ENCODE data around the gene RHOBTB3. TPM values are rescaled to one million over a fixed set of nuclear protein-coding genes. Genes with fewer than 3 reads are reported as not detected.

Gene RHOBTB3
- total RNA-seq, 4 donors from 2014 or later, result 70.6 to 126 (median 80.1) TPM

DNA sequence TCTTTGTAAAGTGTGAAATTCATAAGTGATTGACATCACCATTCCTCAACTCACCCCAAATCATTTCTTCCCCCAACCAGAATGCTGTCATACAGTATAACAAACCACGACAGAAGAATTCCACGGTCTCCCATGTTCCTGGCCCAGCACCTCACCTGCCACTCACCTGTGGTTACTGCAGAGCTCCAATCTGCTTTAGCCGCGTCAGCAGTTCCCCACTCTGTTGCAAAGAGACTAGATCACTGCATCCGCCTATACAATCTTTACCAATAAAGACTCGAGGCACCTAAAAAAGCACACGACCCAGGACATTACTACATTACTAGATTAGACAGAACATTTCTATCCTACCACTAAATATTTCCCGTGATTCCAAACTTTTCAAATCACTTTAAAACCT lies 85.2 kb downstream of the RHOBTB3 start:
- Histone ChIP-seq H3K4me3 (no peak overlapping the region), H3K36me3 (no peaks in the 10 kb centered on the region), H3K27me3 (no peaks in the 10 kb centered on the region), H3K4me1 (no peaks in the 10 kb centered on the region), H3K27ac (no peak overlapping the region), H3K9me3 (no peaks in the 10 kb centered on the region)
- intact Hi-C loops (cut with DNase I; ENCODE audit: low total_unique reads), result no loop called here
- TF ChIP-seq, protein P1, sequence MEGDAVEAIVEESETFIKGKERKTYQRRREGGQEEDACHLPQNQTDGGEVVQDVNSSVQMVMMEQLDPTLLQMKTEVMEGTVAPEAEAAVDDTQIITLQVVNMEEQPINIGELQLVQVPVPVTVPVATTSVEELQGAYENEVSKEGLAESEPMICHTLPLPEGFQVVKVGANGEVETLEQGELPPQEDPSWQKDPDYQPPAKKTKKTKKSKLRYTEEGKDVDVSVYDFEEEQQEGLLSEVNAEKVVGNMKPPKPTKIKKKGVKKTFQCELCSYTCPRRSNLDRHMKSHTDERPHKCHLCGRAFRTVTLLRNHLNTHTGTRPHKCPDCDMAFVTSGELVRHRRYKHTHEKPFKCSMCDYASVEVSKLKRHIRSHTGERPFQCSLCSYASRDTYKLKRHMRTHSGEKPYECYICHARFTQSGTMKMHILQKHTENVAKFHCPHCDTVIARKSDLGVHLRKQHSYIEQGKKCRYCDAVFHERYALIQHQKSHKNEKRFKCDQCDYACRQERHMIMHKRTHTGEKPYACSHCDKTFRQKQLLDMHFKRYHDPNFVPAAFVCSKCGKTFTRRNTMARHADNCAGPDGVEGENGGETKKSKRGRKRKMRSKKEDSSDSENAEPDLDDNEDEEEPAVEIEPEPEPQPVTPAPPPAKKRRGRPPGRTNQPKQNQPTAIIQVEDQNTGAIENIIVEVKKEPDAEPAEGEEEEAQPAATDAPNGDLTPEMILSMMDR (IDR thresholded peaks at IDR 0.05), result no peak
- no peak for TF ChIP-seq POLR2A (IDR thresholded peaks at IDR 0.05)
- DNase-seq, result no peak

DNA sequence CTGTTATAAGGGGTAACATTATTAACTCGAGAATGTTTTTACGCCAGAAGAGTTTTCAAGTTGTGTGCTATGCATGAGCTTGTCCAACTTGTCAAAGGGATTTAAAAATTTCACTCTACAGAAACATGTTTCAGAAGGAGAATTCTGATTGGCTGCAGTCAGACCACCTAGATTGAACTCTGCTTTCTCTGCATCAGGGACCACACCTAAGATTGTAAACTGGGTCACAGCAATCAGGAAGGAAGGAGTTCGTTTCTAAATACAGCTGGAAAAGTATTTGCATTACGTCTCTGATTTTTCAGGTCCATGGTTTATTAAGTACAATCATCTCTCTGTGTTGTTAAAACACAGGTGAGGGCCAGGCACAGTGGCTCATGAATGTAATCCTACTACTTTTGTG lies 85.6 kb downstream of the RHOBTB3 start:
- Histone ChIP-seq H3K4me3 (no peak overlapping the region), H3K27ac (no peak overlapping the region), H3K36me3 (no peaks in the 10 kb centered on the region), H3K27me3 (no peaks in the 10 kb centered on the region), H3K4me1 (no peaks in the 10 kb centered on the region), H3K9me3 (no peaks in the 10 kb centered on the region)
- intact Hi-C loops (cut with DNase I; ENCODE audit: low total_unique reads), result no loop called here
- DNase-seq, result no peak
- TF ChIP-seq POLR2A (IDR thresholded peaks at IDR 0.05), result no peak
- TF ChIP-seq, protein P1 (IDR thresholded peaks at IDR 0.05), result no peak

DNA sequence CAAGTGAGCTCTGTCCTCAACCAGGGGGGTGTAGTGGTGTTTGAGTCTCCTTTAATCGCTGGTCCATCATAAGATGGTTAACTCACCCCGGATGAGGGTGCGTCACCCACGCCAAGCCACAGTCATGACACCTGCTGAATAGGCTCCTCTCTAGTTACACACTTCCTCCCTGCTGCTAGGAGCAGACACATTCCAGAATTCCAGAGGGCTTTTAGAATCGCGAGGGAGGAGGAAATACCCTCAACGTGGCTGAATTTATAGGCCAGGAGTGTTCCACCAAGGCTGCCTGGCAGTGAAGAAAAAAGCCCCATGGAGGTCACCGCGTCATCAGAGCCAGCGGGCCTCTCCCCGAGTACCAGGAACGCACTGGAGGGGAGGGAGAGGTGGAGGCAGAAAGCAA lies 86.3 kb downstream of the RHOBTB3 start:
- peak overlapping the region in 1 of 2 donors; percentile 11 for H3K27ac ChIP-seq
- intact Hi-C loops (cut with DNase I; ENCODE audit: low total_unique reads), result no loop called here
- H3K9me3 ChIP-seq, result no peaks in the 10 kb centered on the region
- no peaks in the 10 kb centered on the region for H3K27me3 ChIP-seq
- no peak overlapping the region for H3K4me3 ChIP-seq
- no peaks in the 10 kb centered on the region for H3K36me3 ChIP-seq
- TF ChIP-seq, protein P1 (IDR thresholded peaks at IDR 0.05), result no peak
- TF ChIP-seq POLR2A (IDR thresholded peaks at IDR 0.05), result no peak
- no peak for DNase-seq
- no peaks in the 10 kb centered on the region for H3K4me1 ChIP-seq

DNA sequence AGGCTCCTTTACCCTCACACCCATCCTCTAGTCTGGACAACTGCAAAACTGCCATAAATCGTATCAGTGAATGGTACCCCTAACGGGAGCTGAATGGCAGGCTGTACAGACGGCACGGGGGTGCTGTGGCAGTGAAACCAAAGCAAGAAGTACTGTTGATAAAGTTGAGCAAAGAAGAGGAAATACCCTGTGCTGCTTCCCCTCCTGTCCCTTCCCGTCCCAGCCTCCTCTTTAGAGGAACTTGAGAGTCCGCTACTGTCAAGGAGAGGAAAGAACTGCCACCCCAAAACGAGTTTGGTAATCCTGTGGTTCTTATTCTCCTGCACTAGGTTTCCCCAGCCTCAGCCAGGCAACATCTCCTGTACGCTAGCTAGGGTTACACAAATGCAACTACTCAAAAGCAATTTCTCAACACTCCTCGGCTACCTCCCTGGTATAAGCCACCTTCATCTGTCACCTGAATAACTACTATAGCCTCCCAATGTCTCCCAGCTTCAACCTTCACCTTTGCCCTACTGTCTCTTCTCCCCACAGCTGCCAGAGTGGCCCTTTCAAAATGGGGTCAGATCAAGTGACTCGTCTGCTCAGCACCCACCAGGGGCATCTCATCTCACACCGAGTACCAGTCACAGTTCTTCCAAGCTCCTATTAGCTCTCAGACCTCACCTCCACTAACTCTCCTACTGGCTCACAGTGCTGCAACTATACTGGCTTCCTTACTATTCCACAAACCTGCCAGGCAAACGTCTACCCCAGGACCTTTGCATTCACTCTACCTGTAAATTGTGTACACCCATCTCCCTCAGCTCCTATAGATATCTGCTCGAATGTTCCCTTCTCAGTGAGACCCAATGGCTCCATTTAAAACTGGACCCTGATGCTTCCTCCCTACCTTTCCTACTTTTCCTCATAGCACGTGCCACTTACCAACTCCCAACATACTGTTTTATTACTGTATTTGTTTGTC lies 87.3 kb downstream of the RHOBTB3 start:
- H3K27me3 ChIP-seq, result no peaks in the 10 kb centered on the region
- H3K27ac ChIP-seq, result no peak overlapping the region
- TF ChIP-seq POLR2A (IDR thresholded peaks at IDR 0.05), result no peak
- TF ChIP-seq, protein P1 (IDR thresholded peaks at IDR 0.05), result no peak
- intact Hi-C loops (cut with DNase I; ENCODE audit: low total_unique reads), result no loop called here
- DNase-seq, result no peak
- H3K36me3 ChIP-seq, result no peaks in the 10 kb centered on the region
- H3K4me1 ChIP-seq, result peaks cover 0 to 7% of the 10 kb centered on the region in 2 donors
- no peaks in the 10 kb centered on the region for H3K9me3 ChIP-seq
- H3K4me3 ChIP-seq, result no peak overlapping the region

Measured in uterus (tissue), 4 donors.